H1 (cell line): ENCODE data around the gene ELOVL5. TPM values are rescaled to one million over a fixed set of nuclear protein-coding genes. Genes with fewer than 3 reads are reported as not detected.

Experiments used
- CTCF ChIA-PET: fragments of 300-600 bp; sonication (Branson Sonifier 250); formaldehyde crosslinking; loops from one replicate; lab custom pipeline; 2021; ENCODE audit not compliant: partially characterized antibody; lab: Charles Lee
- POLR2A ChIA-PET: fragments of 300-600 bp; sonication (Branson Sonifier 250); formaldehyde crosslinking; loops from one replicate; lab custom pipeline; 2021; ENCODE audit warnings: inconsistent platforms; ENCODE audit not compliant: partially characterized antibody; lab: Charles Lee
- DNase-seq, 2 experiments: peaks; one replicate each; pipeline versions ENCODE4 v3.0.0 to v3.0.0-alpha.2; 2010 to 2022; ENCODE audit warnings: low spot score in 2 of 2, low read depth in 1 of 2, mixed read lengths in 1 of 2
- FAIRE-seq: peaks from 2 replicates; lab custom pipeline; 2011; peaks lifted over from hg19 to GRCh38; lab: Jason Lieb, UNC
- H2AFZ ChIP-seq: 2 replicates; pipeline ENCODE4 v1.8.1; 2012; ENCODE audit warnings: low read length, inconsistent platforms
- H2AK5ac ChIP-seq: 2 replicates; pipeline ENCODE4 v1.6.1; 2013; ENCODE audit warnings: low read depth, low read length
- H2BK120ac ChIP-seq: replicated peaks from 2 replicates; pipeline ENCODE3; 2013; ENCODE audit warnings: low read depth, low read length, inconsistent platforms
- H2BK12ac ChIP-seq: 2 replicates; pipeline ENCODE4 v1.6.1; 2013; ENCODE audit warnings: low read depth, low read length
- H2BK15ac ChIP-seq: 2 replicates; pipeline ENCODE4 v1.6.1; 2013; ENCODE audit warnings: low read length
- H2BK20ac ChIP-seq: 2 replicates; pipeline ENCODE4 v1.6.1; 2013; ENCODE audit warnings: low read length
- H2BK5ac ChIP-seq: 2 replicates; pipeline ENCODE4 v1.6.1; 2013; ENCODE audit warnings: low read depth, low read length
- H3K14ac ChIP-seq: 2 replicates; pipeline ENCODE4 v1.6.1; 2013; ENCODE audit warnings: inconsistent platforms; ENCODE audit not compliant: insufficient read length
- H3K18ac ChIP-seq: 2 replicates; pipeline ENCODE4 v1.6.1; 2013; ENCODE audit warnings: low read length; ENCODE audit errors: extremely low read depth
- H3K23ac ChIP-seq: 2 replicates; pipeline ENCODE4 v1.6.1; 2013; ENCODE audit warnings: inconsistent platforms; ENCODE audit not compliant: insufficient read length
- H3K23me2 ChIP-seq: 2 replicates; pipeline ENCODE4 v1.6.1; 2013; ENCODE audit warnings: low read depth, low read length
- H3K27ac ChIP-seq: 2 replicates; pipeline ENCODE4 v1.6.1; 2011; ENCODE audit warnings: low read depth, low read length, inconsistent platforms
- H3K27me3 ChIP-seq, 4 experiments: replicated peaks in 1 of 4; 1 replicate in 1 of 4; 2 replicates in 3 of 4; pipeline versions ENCODE4 v1.6.1 to v1.8.1; 2011 to 2013; ENCODE audit warnings: low read length in 3 of 4, mild to moderate bottlenecking in 3 of 4, inconsistent platforms in 2 of 4, mixed read lengths in 2 of 4, moderate library complexity in 1 of 4; ENCODE audit not compliant: control insufficient read depth in 3 of 4, insufficient read depth in 3 of 4; ENCODE audit errors: extremely low read depth in 1 of 4
- H3K36me3 ChIP-seq, 4 experiments: 2 replicates each; pipeline versions ENCODE4 v1.6.1 to v1.8.1; 2011 to 2013; ENCODE audit warnings: mild to moderate bottlenecking in 4 of 4, low read length in 3 of 4, moderate library complexity in 2 of 4, control low read depth in 1 of 4, inconsistent platforms in 1 of 4; ENCODE audit not compliant: insufficient read depth in 4 of 4, control insufficient read depth in 2 of 4
- H3K4ac ChIP-seq: replicated peaks from 2 replicates; pipeline ENCODE3; 2013; ENCODE audit warnings: low read length, low read depth, mixed read lengths, inconsistent platforms; ENCODE audit not compliant: insufficient read length
- H3K4me1 ChIP-seq, 4 experiments: replicated peaks in 1 of 4; 1 replicate in 1 of 4; 2 replicates in 3 of 4; pipeline versions ENCODE4 v1.6.1 to v1.8.1; 2011 to 2013; ENCODE audit warnings: low read length in 3 of 4, inconsistent platforms in 2 of 4, mixed read lengths in 1 of 4; ENCODE audit not compliant: insufficient read depth in 4 of 4, control insufficient read depth in 3 of 4
- H3K4me2 ChIP-seq, 2 experiments: 2 replicates each; pipeline versions ENCODE4 v1.6.1 to v1.8.1; 2011 to 2013; ENCODE audit warnings: low read depth in 2 of 2, low read length in 2 of 2, control low read depth in 1 of 2, inconsistent platforms in 1 of 2, mild to moderate bottlenecking in 1 of 2; ENCODE audit not compliant: insufficient read depth in 1 of 2
- H3K4me3 ChIP-seq, 4 experiments: fragments of 200-600, 300-600 bp in 1 of 4; sonication (generic), shearing (Covaris generic), sonication (Bioruptor Twin) in 1 of 4; 2 replicates each; pipeline versions ENCODE4 v1.5.1 to v1.8.1; 2011 to 2016; ENCODE audit warnings: low read length in 4 of 4, low read depth in 3 of 4, control low read depth in 2 of 4, inconsistent platforms in 2 of 4, mild to moderate bottlenecking in 2 of 4, mixed read lengths in 1 of 4, moderate library complexity in 1 of 4; ENCODE audit not compliant: insufficient read depth in 2 of 4; ENCODE audit errors: extremely low read depth in 1 of 4
- H3K56ac ChIP-seq: replicated peaks from 2 replicates; pipeline ENCODE3; 2013; ENCODE audit warnings: low read depth, mild to moderate bottlenecking, mixed read lengths, low read length, inconsistent platforms; ENCODE audit not compliant: insufficient read length
- H3K79me1 ChIP-seq: 2 replicates; pipeline ENCODE4 v1.6.1; 2013; ENCODE audit warnings: low read depth, low read length, control low read depth
- H3K79me2 ChIP-seq, 2 experiments: 2 replicates each; pipeline versions ENCODE4 v1.6.1 to v1.8.1; 2012 to 2013; ENCODE audit warnings: low read length in 2 of 2, mild to moderate bottlenecking in 2 of 2, inconsistent platforms in 1 of 2; ENCODE audit not compliant: insufficient read depth in 2 of 2, control insufficient read depth in 1 of 2
- H3K9ac ChIP-seq, 4 experiments: replicated peaks in 1 of 4; 1 replicate in 1 of 4; 2 replicates in 3 of 4; pipeline versions ENCODE4 v1.6.1 to v1.8.1; 2011 to 2013; ENCODE audit warnings: low read depth in 3 of 4, low read length in 3 of 4, control low read depth in 2 of 4, mild to moderate bottlenecking in 2 of 4, moderate library complexity in 2 of 4, inconsistent platforms in 1 of 4; ENCODE audit errors: extremely low read depth in 1 of 4
- H3K9me3 ChIP-seq, 2 experiments: 2 replicates each; pipeline versions ENCODE4 v1.6.1 to v1.8.1; 2012 to 2013; ENCODE audit warnings: mild to moderate bottlenecking in 2 of 2, moderate library complexity in 2 of 2, control low read depth in 1 of 2, inconsistent platforms in 1 of 2, low read depth in 1 of 2, low read length in 1 of 2, mixed read lengths in 1 of 2; ENCODE audit not compliant: insufficient read depth in 2 of 2
- H4K20me1 ChIP-seq, 2 experiments: replicated peaks in 1 of 2; 2 replicates each; pipeline versions ENCODE3 to v1.8.1; 2011 to 2013; ENCODE audit warnings: inconsistent platforms in 2 of 2, low read length in 2 of 2, mild to moderate bottlenecking in 1 of 2; ENCODE audit not compliant: insufficient read depth in 2 of 2, control insufficient read depth in 1 of 2
- H4K5ac ChIP-seq: 2 replicates; pipeline ENCODE4 v1.6.1; 2013; ENCODE audit warnings: low read length, low read depth, mixed read lengths, inconsistent platforms; ENCODE audit not compliant: insufficient read length
- H4K8ac ChIP-seq: 2 replicates; pipeline ENCODE4 v1.8.0; 2013; ENCODE audit warnings: mild to moderate bottlenecking, moderate library complexity, low read length, inconsistent platforms; ENCODE audit not compliant: insufficient read depth; ENCODE audit errors: extremely low read depth
- H4K91ac ChIP-seq: replicated peaks from 2 replicates; pipeline ENCODE3; 2013; ENCODE audit warnings: low read length, mixed read lengths, inconsistent platforms; ENCODE audit not compliant: insufficient read length
- CHD1 ChIP-seq: IDR thresholded peaks from 2 replicates; pipeline ENCODE4 v1.6.1; 2012; ENCODE audit warnings: low read depth, low read length, improper control_type of control experiment
- EP300 ChIP-seq, 2 experiments: IDR thresholded peaks; 1 replicate in 1 of 2; 2 replicates in 1 of 2; pipeline ENCODE4 v1.6.1; 2011 to 2012; ENCODE audit warnings: low read depth in 2 of 2, low read length in 2 of 2, mild to moderate bottlenecking in 2 of 2, borderline replicate concordance in 1 of 2, inconsistent platforms in 1 of 2, moderate library complexity in 1 of 2
- GTF2F1 ChIP-seq: IDR thresholded peaks from 2 replicates; pipeline ENCODE4 v1.6.1; 2012; ENCODE audit warnings: low read depth, low read length, improper control_type of control experiment, borderline replicate concordance
- KDM5A ChIP-seq: fragments of 200-600 bp; IDR thresholded peaks from 2 replicates; pipeline ENCODE4 v1.7.1; 2012; ENCODE audit warnings: mild to moderate bottlenecking, low read length, inconsistent platforms, mixed read lengths
- NRF1 ChIP-seq: IDR thresholded peaks from 2 replicates; pipeline ENCODE4 v1.6.1; 2011; ENCODE audit warnings: mild to moderate bottlenecking, low read depth, low read length, improper control_type of control experiment
- RBBP5 ChIP-seq: IDR thresholded peaks from 2 replicates; pipeline ENCODE4 v1.7.1; 2012; ENCODE audit warnings: low read depth, mild to moderate bottlenecking, inconsistent platforms, low read length, moderate library complexity, borderline replicate concordance
- SAP30 ChIP-seq: fragments of 300-600 bp; sonication (generic); IDR thresholded peaks from 2 replicates; pipeline ENCODE4 v1.7.1; 2012; ENCODE audit warnings: low read length, moderate library complexity, mild to moderate bottlenecking, inconsistent platforms; ENCODE audit not compliant: insufficient read depth, insufficient replicate concordance
- USF2 ChIP-seq: IDR thresholded peaks from 2 replicates; pipeline ENCODE4 v1.6.1; 2011; ENCODE audit warnings: low read length, improper control_type of control experiment
- YY1 ChIP-seq: IDR thresholded peaks from 2 replicates; pipeline ENCODE4 v1.6.1; 2011; ENCODE audit warnings: low read depth, mild to moderate bottlenecking, low read length
- WGBS, 2 experiments: shearing (Covaris generic) in 1 of 2; methylation state at CpG; one replicate each; pipeline versions ENCODE4 v1.1.6 to v1.1.7; 2013 to 2015; ENCODE audit warnings: low lambda C conversion rate in 2 of 2, mixed read lengths in 2 of 2, inconsistent platforms in 1 of 2, low coverage in 1 of 2, missing lambda C conversion rate in 1 of 2; ENCODE audit not compliant: insufficient replicate concordance in 2 of 2, insufficient coverage in 1 of 2, insufficient read length in 1 of 2; ENCODE audit errors: extremely low coverage in 1 of 2, missing lambda C conversion rate in 1 of 2; 5-methylcytosine and 5-hydroxymethylcytosine counted together
- polyA plus RNA-seq, 7 experiments: library from polyadenylated mRNA; depleted of rRNA in 3 of 7; stranded (reverse) in 5 of 7; unstranded in 2 of 7; fragments of >200 nt in 5 of 7; fragments of 200-250 nt in 2 of 7; gene quantifications; 1 replicate in 5 of 7; 2 replicates in 1 of 7; 4 replicates in 1 of 7; pipeline versions ENCODE4 v1.2.1 to v1.2.3, GENCODE V29; 2011 to 2013; ENCODE audit warnings: missing spikeins in 2 of 7, mixed read lengths in 2 of 7
- total RNA-seq: library from RNA; stranded (reverse); fragmentation: NEBNext Ultra II Directional; extraction: Animal tissue kit (Norgen Biotek cat#: 25700); gene quantifications from 2 replicates; pipeline ENCODE4 v1.2.1, GENCODE V29; 2021

Gene ELOVL5
- total and polyA plus RNA-seq, 2 of the 8 experiments (the other 6 are each of a cell fraction or from before 2014, with no cell fraction given): 113 to 156 TPM

DNA sequence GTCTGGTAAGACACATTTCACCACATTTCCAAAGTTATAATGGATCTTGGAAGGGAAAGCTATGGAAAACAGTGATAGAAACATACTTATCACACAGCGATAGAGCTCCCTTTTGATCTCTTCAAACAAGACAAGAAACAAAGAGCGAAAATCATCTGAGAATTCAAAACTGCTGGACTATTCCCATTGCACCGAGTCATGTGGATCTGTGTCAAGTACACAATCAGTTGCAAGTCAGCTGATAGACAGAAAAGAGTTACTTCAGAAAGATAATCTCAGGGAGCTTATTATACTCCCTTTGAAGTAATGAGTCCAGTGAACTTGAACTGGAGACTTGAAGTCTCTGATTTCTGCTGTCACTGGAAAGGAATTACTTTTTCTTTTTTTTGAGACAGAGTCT, 110.4 kb downstream of the ELOVL5 start:
- Histone ChIP-seq H3K4ac (no peak overlapping the region), H2BK20ac (no peak overlapping the region), H2BK15ac (no peak overlapping the region), H3K14ac (no peak overlapping the region), H4K5ac (no peak overlapping the region), H3K9ac (no peak overlapping the region), H4K91ac (no peak overlapping the region), H3K79me2 (no peaks in the 10 kb centered on the region), H3K27ac (no peak overlapping the region), H2BK12ac (no peak overlapping the region), H2AFZ (no peak overlapping the region), H4K8ac (no peak overlapping the region), H2BK120ac (no peak overlapping the region), H3K18ac (no peak overlapping the region), H3K4me3 (no peak overlapping the region), H3K23me2 (no peaks in the 10 kb centered on the region), H3K36me3 (no peaks in the 10 kb centered on the region), H4K20me1 (no peaks in the 10 kb centered on the region), H3K56ac (no peak overlapping the region), H3K4me1 (no peaks in the 10 kb centered on the region), H3K23ac (no peak overlapping the region), H3K79me1 (no peaks in the 10 kb centered on the region), H2AK5ac (no peak overlapping the region), H3K4me2 (no peak overlapping the region), H3K9me3 (no peaks in the 10 kb centered on the region), H2BK5ac (no peak overlapping the region), H3K27me3 (no peaks in the 10 kb centered on the region)
- ChIA-PET POLR2A (no interaction called here), CTCF (interaction anchor here (0.7 to 1.7 kb wide), 5 partner anchors 36 to 490 kb away, joined by 3 to 6 read pairs (median 3); no protein-coding TSS in a partner anchor)
- TF ChIP-seq CHD1 (no peak), NRF1 (no peak), SAP30 (no peak), USF2 (no peak), RBBP5 (no peak), KDM5A (no peak), YY1 (no peak), GTF2F1 (no peak), EP300 (IDR thresholded peaks at IDR 0.05; ENCODE audit: borderline replicate concordance in 1 of 2, low read depth in 2 of 2, low read length in 2 of 2) (no peak)
- 93% methylated on average over 3 of the region's 3 CpGs; no CpG with 5 or more reads in 1 of the 2 experiments for WGBS, 2 experiments
- no peak for FAIRE-seq
- DNase-seq: no peak
